Loucy (cell line): ENCODE results near the gene MYH6.

ENCODE experiments used
- H2AFZ ChIP-seq: fragments of 200-600 bp; sonication (generic); 2 replicates; pipeline ENCODE4 v1.6.0; 2016; ENCODE audit warnings: antibody characterized with exemption, mild to moderate bottlenecking, low read length, moderate library complexity
- H3F3A ChIP-seq: fragments of 200-600 bp; 2 replicates; pipeline ENCODE4 v1.6.0; 2016; ENCODE audit warnings: antibody characterized with exemption, low read depth, mild to moderate bottlenecking
- H3K27me3 ChIP-seq: fragments of 200-600 bp; sonication (generic); 2 replicates; pipeline ENCODE4 v1.6.1; 2014; ENCODE audit warnings: low read length, mild to moderate bottlenecking; ENCODE audit not compliant: insufficient read depth, poor library complexity, severe bottlenecking
- H3K36me3 ChIP-seq: fragments of 200-600 bp; sonication (generic); 2 replicates; pipeline ENCODE4 v1.6.1; 2016; ENCODE audit warnings: low read length; ENCODE audit not compliant: insufficient read depth
- H3K4me1 ChIP-seq: fragments of 200-600 bp; sonication (generic); 2 replicates; pipeline ENCODE4 v1.5.1; 2014; ENCODE audit warnings: low read length, mild to moderate bottlenecking; ENCODE audit not compliant: insufficient read depth, poor library complexity, severe bottlenecking
- H3K4me2 ChIP-seq: fragments of 200-600 bp; sonication (generic); 2 replicates; pipeline ENCODE4 v1.6.0; 2014; ENCODE audit warnings: antibody characterized with exemption, low read length, low read depth, mild to moderate bottlenecking; ENCODE audit not compliant: poor library complexity, severe bottlenecking
- H3K4me3 ChIP-seq: fragments of 200-600 bp; sonication (generic); 2 replicates; pipeline ENCODE4 v1.5.1; 2014; ENCODE audit warnings: low read length, mild to moderate bottlenecking, mixed read lengths; ENCODE audit not compliant: poor library complexity, severe bottlenecking
- H3K79me2 ChIP-seq: fragments of 200-600 bp; sonication (generic); 2 replicates; pipeline ENCODE4 v1.6.1; 2014; ENCODE audit warnings: low read length; ENCODE audit not compliant: insufficient read depth
- H3K9ac ChIP-seq: fragments of 200-600 bp; sonication (generic); 2 replicates; pipeline ENCODE4 v1.6.0; 2014; ENCODE audit warnings: mild to moderate bottlenecking, low read depth, low read length, moderate library complexity; ENCODE audit not compliant: poor library complexity, severe bottlenecking
- H3K9me2 ChIP-seq: fragments of 200-600 bp; sonication (generic); replicated peaks from 2 replicates; pipeline ENCODE4 v1.6.1; 2016; ENCODE audit warnings: low read depth, low read length, mixed read lengths
- H3K9me3 ChIP-seq: fragments of 200-600 bp; sonication (generic); 2 replicates; pipeline ENCODE4 v1.6.1; 2014; ENCODE audit warnings: mild to moderate bottlenecking, antibody characterized with exemption, low read length, low read depth; ENCODE audit not compliant: insufficient read depth
- H4K20me1 ChIP-seq: fragments of 200-600 bp; sonication (generic); 2 replicates; pipeline ENCODE4 v1.6.0; 2014; ENCODE audit warnings: antibody characterized with exemption, low read length, mild to moderate bottlenecking; ENCODE audit not compliant: insufficient read depth, poor library complexity, severe bottlenecking
- EZH2phosphoT487 ChIP-seq: fragments of 200-600 bp; IDR thresholded peaks from 2 replicates; pipeline ENCODE4 v1.6.1; 2018; ENCODE audit warnings: antibody characterized with exemption, mild to moderate bottlenecking, moderate library complexity, borderline replicate concordance
- TF ChIP-seq, protein P1 (sequence below): fragments of 200-600 bp; sonication (generic); conservative IDR thresholded peaks from 2 replicates; pipeline ENCODE4 v1.5.1; 2014; ENCODE audit warnings: mild to moderate bottlenecking, antibody characterized with exemption, low read length

Gene MYH6

DNA sequence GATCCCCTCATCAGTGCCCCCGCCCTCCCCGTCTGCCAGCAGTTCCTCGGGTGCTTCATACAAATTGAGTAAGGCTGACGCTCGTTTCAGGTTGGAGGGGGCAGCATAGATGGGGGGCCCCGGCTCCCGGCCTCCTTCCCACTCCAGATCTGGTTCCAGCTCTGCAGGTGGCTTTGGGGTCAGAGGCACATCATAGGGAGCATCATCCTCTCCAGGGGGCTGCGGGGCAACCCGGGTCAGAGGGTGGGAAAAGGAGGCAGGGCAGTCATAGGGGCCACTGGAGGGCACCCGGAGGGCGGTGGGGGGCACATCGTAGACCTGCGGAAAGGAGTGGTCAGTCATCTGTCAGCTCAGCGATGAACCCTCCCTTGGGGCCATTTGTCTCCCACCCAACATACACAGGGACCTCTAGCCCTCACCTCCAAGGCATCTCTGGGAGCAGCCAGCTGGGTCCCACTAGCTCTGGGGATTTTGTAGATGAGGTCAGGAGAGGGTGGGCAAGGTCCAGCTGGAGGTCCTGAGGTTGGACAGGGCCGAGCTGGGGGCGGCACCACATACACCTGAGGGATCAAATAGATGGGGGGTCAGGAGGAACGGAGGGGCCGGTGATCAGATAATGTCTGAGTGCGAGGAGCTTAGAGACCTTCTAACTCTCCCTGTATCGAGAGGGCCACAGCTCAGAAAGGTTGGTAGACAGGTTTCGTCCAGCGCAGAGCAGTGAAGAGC is 48.2 kb downstream of the MYH6 start:
- Histone ChIP-seq H3K9me2 (no peaks in the 10 kb centered on the region), H4K20me1 (no peaks in the 10 kb centered on the region), H3K4me2 (no peak overlapping the region), H3F3A (no peaks in the 10 kb centered on the region), H3K4me3 (no peak overlapping the region), H3K9ac (no peak overlapping the region), H3K36me3 (no peaks in the 10 kb centered on the region), H2AFZ (no peak overlapping the region), H3K9me3 (no peaks in the 10 kb centered on the region), H3K27me3 (no peaks in the 10 kb centered on the region), H3K79me2 (no peaks in the 10 kb centered on the region), H3K4me1 (no peaks in the 10 kb centered on the region)
- no peak for TF ChIP-seq EZH2phosphoT487
- TF ChIP-seq, protein P1, sequence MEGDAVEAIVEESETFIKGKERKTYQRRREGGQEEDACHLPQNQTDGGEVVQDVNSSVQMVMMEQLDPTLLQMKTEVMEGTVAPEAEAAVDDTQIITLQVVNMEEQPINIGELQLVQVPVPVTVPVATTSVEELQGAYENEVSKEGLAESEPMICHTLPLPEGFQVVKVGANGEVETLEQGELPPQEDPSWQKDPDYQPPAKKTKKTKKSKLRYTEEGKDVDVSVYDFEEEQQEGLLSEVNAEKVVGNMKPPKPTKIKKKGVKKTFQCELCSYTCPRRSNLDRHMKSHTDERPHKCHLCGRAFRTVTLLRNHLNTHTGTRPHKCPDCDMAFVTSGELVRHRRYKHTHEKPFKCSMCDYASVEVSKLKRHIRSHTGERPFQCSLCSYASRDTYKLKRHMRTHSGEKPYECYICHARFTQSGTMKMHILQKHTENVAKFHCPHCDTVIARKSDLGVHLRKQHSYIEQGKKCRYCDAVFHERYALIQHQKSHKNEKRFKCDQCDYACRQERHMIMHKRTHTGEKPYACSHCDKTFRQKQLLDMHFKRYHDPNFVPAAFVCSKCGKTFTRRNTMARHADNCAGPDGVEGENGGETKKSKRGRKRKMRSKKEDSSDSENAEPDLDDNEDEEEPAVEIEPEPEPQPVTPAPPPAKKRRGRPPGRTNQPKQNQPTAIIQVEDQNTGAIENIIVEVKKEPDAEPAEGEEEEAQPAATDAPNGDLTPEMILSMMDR: no peak

DNA sequence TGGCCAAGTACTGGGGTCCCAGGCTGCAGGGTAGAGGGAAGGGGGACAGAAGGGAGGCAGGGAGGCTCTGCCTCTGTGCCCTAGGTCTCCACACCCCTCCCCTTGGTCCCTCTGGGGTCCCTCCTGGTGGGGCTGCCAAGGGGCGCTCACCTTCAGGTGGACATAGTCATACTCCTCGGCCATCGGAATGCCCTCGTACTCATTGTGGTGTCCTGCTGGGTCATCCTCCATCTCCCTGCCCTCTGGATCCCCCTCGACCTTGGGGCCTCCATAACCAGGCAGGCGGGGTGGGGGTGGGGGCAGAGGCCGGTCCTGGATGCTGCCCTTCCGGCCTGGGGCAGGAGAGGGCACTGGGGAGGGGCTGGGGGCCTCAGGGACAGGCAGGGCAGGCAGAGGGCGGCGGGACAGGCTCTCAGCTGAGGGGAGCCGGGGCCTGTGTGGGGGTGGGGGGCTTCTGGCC is 48.9 kb downstream of the MYH6 start:
- Histone ChIP-seq H3K4me1 (no peaks in the 10 kb centered on the region), H3K27me3 (no peaks in the 10 kb centered on the region), H3K36me3 (no peaks in the 10 kb centered on the region), H3K9me2 (no peaks in the 10 kb centered on the region), H3K9ac (no peak overlapping the region), H3K4me2 (no peak overlapping the region), H3K9me3 (no peaks in the 10 kb centered on the region), H2AFZ (no peak overlapping the region), H3K79me2 (no peaks in the 10 kb centered on the region), H3F3A (no peaks in the 10 kb centered on the region), H3K4me3 (no peak overlapping the region), H4K20me1 (no peaks in the 10 kb centered on the region)
- no peak for TF ChIP-seq EZH2phosphoT487
- TF ChIP-seq, protein P1: no peak

DNA sequence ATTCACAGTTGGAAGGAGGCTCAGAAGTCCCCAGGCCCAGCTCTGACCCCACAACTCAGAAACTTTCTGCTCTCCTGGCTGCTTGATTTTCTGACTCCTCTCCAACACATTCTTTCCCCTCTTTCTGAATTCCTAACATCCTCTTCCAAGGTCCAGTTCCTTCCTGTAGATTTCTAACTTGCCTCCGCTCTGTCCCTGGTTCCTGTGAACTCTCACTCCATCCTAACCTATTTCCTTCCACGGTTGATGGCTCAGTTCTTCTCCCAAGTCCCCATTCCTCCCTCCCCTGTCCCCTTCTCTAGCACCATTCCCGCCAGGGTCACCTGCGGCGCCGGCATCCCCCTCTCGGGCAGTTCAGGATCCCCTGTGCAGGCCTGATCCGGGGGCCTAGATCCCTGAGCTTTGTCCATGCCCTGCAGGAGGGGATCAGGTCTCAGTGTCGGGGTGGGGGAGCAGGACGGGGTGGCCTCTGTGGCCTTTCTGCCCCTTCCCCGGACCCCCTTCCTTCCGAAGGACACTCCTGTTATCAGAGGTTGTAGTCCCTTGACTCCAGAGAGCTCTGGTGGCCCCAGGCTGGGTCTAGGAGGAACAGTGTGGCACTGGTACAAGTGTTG is 49.4 kb downstream of the MYH6 start:
- Histone ChIP-seq H3K4me1 (no peaks in the 10 kb centered on the region), H3K9ac (no peak overlapping the region), H3K79me2 (no peaks in the 10 kb centered on the region), H3K9me2 (no peaks in the 10 kb centered on the region), H2AFZ (no peak overlapping the region), H3K4me3 (no peak overlapping the region), H4K20me1 (no peaks in the 10 kb centered on the region), H3K9me3 (no peaks in the 10 kb centered on the region), H3K27me3 (no peaks in the 10 kb centered on the region), H3K4me2 (no peak overlapping the region), H3F3A (no peaks in the 10 kb centered on the region), H3K36me3 (no peaks in the 10 kb centered on the region)
- no peak for TF ChIP-seq EZH2phosphoT487
- TF ChIP-seq, protein P1: no peak
